CD4-positive, CD25-positive, alpha-beta regulatory T cell (primary cell): ENCODE data around the gene WDR38. TPM values are rescaled to one million over a fixed set of nuclear protein-coding genes. Genes with fewer than 3 reads are reported as not detected.

ENCODE experiments used
- ATAC-seq, 2 donors: fragments of 150-1000 bp; cut with Tn5 transposase; one replicate each; pipeline ENCODE4 v1.10.0; 2021; ENCODE audit warnings: low read depth in 2 of 2, moderate number of reproducible peaks in 2 of 2, moderate library complexity in 1 of 2
- DNase-seq, 3 donors: peaks; one replicate each; pipeline versions ENCODE4 v3.0.0 to v3.0.0-alpha.2; 2012 to 2022; ENCODE audit warnings: mixed read lengths in 1 of 3
- H3K27ac ChIP-seq: one replicate; pipeline ENCODE4 v1.7.0; 2013; ENCODE audit warnings: mild to moderate bottlenecking, low read length; ENCODE audit not compliant: insufficient read depth, poor library complexity, severe bottlenecking
- H3K27me3 ChIP-seq: one replicate; pipeline ENCODE4 v1.7.0; 2013; ENCODE audit warnings: low read length; ENCODE audit not compliant: control insufficient read depth, insufficient read depth
- H3K36me3 ChIP-seq: one replicate; pipeline ENCODE4 v1.7.0; 2013; ENCODE audit warnings: mild to moderate bottlenecking, low read length, moderate library complexity; ENCODE audit not compliant: control insufficient read depth, insufficient read depth
- H3K4me1 ChIP-seq: 2 replicates; pipeline ENCODE4 v1.7.0; 2013; ENCODE audit warnings: mild to moderate bottlenecking, low read length; ENCODE audit not compliant: insufficient read depth, control insufficient read depth, poor library complexity, severe bottlenecking
- H3K4me3 ChIP-seq: one replicate; pipeline ENCODE4 v1.7.0; 2013; ENCODE audit warnings: low read depth, mild to moderate bottlenecking, low read length, moderate library complexity
- H3K9me3 ChIP-seq, 2 experiments: 1 replicate in 1 of 2; 2 replicates in 1 of 2; pipeline ENCODE4 v1.7.0; 2013; ENCODE audit warnings: low read length in 2 of 2, mild to moderate bottlenecking in 1 of 2, moderate library complexity in 1 of 2; ENCODE audit not compliant: control insufficient read depth in 2 of 2
- H3K27ac Mint-ChIP-seq, 3 donors: one replicate each; pipeline ENCODE4 v1.8.0; 2020 to 2022; ENCODE audit warnings: mild to moderate bottlenecking in 3 of 3, mixed read lengths in 3 of 3, moderate library complexity in 2 of 3
- H3K27me3 Mint-ChIP-seq: one replicate; pipeline ENCODE4 v1.8.0; 2022; ENCODE audit warnings: mild to moderate bottlenecking, mixed read lengths
- H3K36me3 Mint-ChIP-seq: one replicate; pipeline ENCODE4 v1.8.0; 2020; ENCODE audit warnings: mixed read lengths
- H3K4me1 Mint-ChIP-seq, 4 donors: one replicate each; pipeline ENCODE4 v1.8.0; 2020 to 2022; ENCODE audit warnings: mixed read lengths in 4 of 4, mild to moderate bottlenecking in 1 of 4
- H3K4me3 Mint-ChIP-seq, 4 donors: one replicate each; pipeline ENCODE4 v1.8.0; 2020 to 2022; ENCODE audit warnings: mild to moderate bottlenecking in 4 of 4, mixed read lengths in 4 of 4, moderate library complexity in 3 of 4
- H3K9me3 Mint-ChIP-seq, 7 donors: one replicate each; pipeline ENCODE4 v1.8.0; 2020 to 2022; ENCODE audit warnings: mixed read lengths in 7 of 7, mild to moderate bottlenecking in 3 of 7, moderate library complexity in 2 of 7
- polyA plus RNA-seq, 4 donors: library from polyadenylated mRNA; unstranded; fragments of 300-500 nt; fragmentation: Illumina TruSeq; gene quantifications; one replicate each; pipeline ENCODE4 v1.2.3, GENCODE V29; 2021
- total RNA-seq: library from RNA; stranded (reverse); gene quantifications from one replicate; pipeline ENCODE4 v1.2.3, GENCODE V29; 2022

Gene WDR38
- total and polyA plus RNA-seq, 5 donors from 2014 or later = not detected

GRCh38 chr9:124812441-124812876 is 40.8 kb upstream of the WDR38 start:
- Mint-ChIP-seq H3K9me3 (no peaks in the 10 kb centered on the region), H3K4me3 (no peak overlapping the region), H3K4me1 (no peaks in the 10 kb centered on the region), H3K27me3 (peaks cover 4% of the 10 kb centered on the region), H3K27ac (no peak overlapping the region), H3K36me3 (no peaks in the 10 kb centered on the region)
- Histone ChIP-seq H3K27ac (no peak overlapping the region), H3K9me3 (no peaks in the 10 kb centered on the region), H3K36me3 (no peaks in the 10 kb centered on the region), H3K4me1 (no peaks in the 10 kb centered on the region), H3K27me3 (no peaks in the 10 kb centered on the region), H3K4me3 (no peak overlapping the region)
- no peak for DNase-seq
- ATAC-seq = no peak

GRCh38 chr9:124813041-124813440 is 40.2 kb upstream of the WDR38 start:
- Histone ChIP-seq H3K27me3 (no peaks in the 10 kb centered on the region), H3K4me1 (no peaks in the 10 kb centered on the region), H3K9me3 (no peaks in the 10 kb centered on the region), H3K4me3 (no peak overlapping the region), H3K27ac (no peak overlapping the region), H3K36me3 (no peaks in the 10 kb centered on the region)
- Mint-ChIP-seq H3K36me3 (no peaks in the 10 kb centered on the region), H3K4me1 (peaks cover 0 to 1% (median under 1%) of the 10 kb centered on the region in 4 donors), H3K27me3 (peaks cover 4% of the 10 kb centered on the region), H3K27ac (no peak overlapping the region), H3K9me3 (no peaks in the 10 kb centered on the region), H3K4me3 (no peak overlapping the region)
- DNase-seq = no peak
- no peak for ATAC-seq

- ATAC-seq (no peak), DNase-seq (no peak)
- no peaks in the 10 kb centered on the region for H3K36me3 ChIP-seq
- no peak overlapping the region for H3K4me3 ChIP-seq
- peaks cover 0 to 7% (median 2%) of the 10 kb centered on the region in 4 donors for H3K4me1 Mint-ChIP-seq
- peaks cover 4% of the 10 kb centered on the region for H3K27me3 Mint-ChIP-seq
- no peaks in the 10 kb centered on the region for H3K9me3 Mint-ChIP-seq
- H3K4me1 ChIP-seq = no peaks in the 10 kb centered on the region
- H3K27me3 ChIP-seq = no peaks in the 10 kb centered on the region
- no peak overlapping the region for H3K27ac Mint-ChIP-seq
- H3K36me3 Mint-ChIP-seq = no peaks in the 10 kb centered on the region
- H3K27ac ChIP-seq = no peak overlapping the region
- H3K4me3 Mint-ChIP-seq = no peak overlapping the region
- H3K9me3 ChIP-seq = no peaks in the 10 kb centered on the region
Measured at GRCh38 chr9:124813501-124814163, 39.6 kb upstream of the WDR38 start.

GRCh38 chr9:124814164-124814535 is 39.1 kb upstream of the WDR38 start:
- no peak for DNase-seq
- Mint-ChIP-seq H3K36me3 (no peaks in the 10 kb centered on the region), H3K4me1 (peaks cover 0 to 8% (median 2%) of the 10 kb centered on the region in 4 donors), H3K27ac (no peak overlapping the region), H3K27me3 (peaks cover 4% of the 10 kb centered on the region), H3K4me3 (no peak overlapping the region), H3K9me3 (no peaks in the 10 kb centered on the region)
- Histone ChIP-seq H3K9me3 (no peaks in the 10 kb centered on the region), H3K4me3 (no peak overlapping the region), H3K4me1 (no peaks in the 10 kb centered on the region), H3K27ac (no peak overlapping the region), H3K36me3 (no peaks in the 10 kb centered on the region), H3K27me3 (no peaks in the 10 kb centered on the region)
- no peak for ATAC-seq

GRCh38 chr9:124815601-124816000 is 37.7 kb upstream of the WDR38 start:
- H3K27ac ChIP-seq = no peak overlapping the region
- no peaks in the 10 kb centered on the region for H3K4me1 ChIP-seq

GRCh38 chr9:124818431-124819281 is 34.6 kb upstream of the WDR38 start:
- DNase-seq (peak in 1 of 3 donors; percentile 80), ATAC-seq (peak in 1 of 2 donors; percentile 47)
- Histone ChIP-seq H3K36me3 (no peaks in the 10 kb centered on the region), H3K4me3 (no peak overlapping the region), H3K27ac (no peak overlapping the region), H3K4me1 (no peaks in the 10 kb centered on the region), H3K9me3 (no peaks in the 10 kb centered on the region), H3K27me3 (no peaks in the 10 kb centered on the region)
- Mint-ChIP-seq H3K36me3 (no peaks in the 10 kb centered on the region), H3K4me1 (peaks cover 0 to 8% (median 2%) of the 10 kb centered on the region in 4 donors), H3K4me3 (no peak overlapping the region), H3K9me3 (no peaks in the 10 kb centered on the region), H3K27ac (peak overlapping the region in 1 of 3 donors; percentile 21), H3K27me3 (peaks cover 14% of the 10 kb centered on the region)

More at GRCh38 chr9:124815601-124816000, 37.7 kb upstream of the WDR38 start:
- Mint-ChIP-seq H3K9me3 (no peaks in the 10 kb centered on the region), H3K4me3 (no peak overlapping the region), H3K4me1 (peaks cover 0 to 8% (median 2%) of the 10 kb centered on the region in 4 donors), H3K27ac (no peak overlapping the region), H3K36me3 (no peaks in the 10 kb centered on the region), H3K27me3 (peaks cover 4% of the 10 kb centered on the region)
- no peaks in the 10 kb centered on the region for H3K9me3 ChIP-seq
- ATAC-seq = no peak
- DNase-seq = no peak
- no peaks in the 10 kb centered on the region for H3K36me3 ChIP-seq
- no peaks in the 10 kb centered on the region for H3K27me3 ChIP-seq
- no peak overlapping the region for H3K4me3 ChIP-seq

GRCh38 chr9:124820698-124821623 is 32.3 kb upstream of the WDR38 start:
- Histone ChIP-seq H3K9me3 (no peaks in the 10 kb centered on the region), H3K27ac (no peak overlapping the region), H3K4me1 (no peaks in the 10 kb centered on the region), H3K27me3 (no peaks in the 10 kb centered on the region), H3K4me3 (no peak overlapping the region), H3K36me3 (no peaks in the 10 kb centered on the region)
- Mint-ChIP-seq H3K27me3 (peaks cover 26% of the 10 kb centered on the region), H3K4me1 (peaks cover 0 to 8% (median 2%) of the 10 kb centered on the region in 4 donors), H3K36me3 (no peaks in the 10 kb centered on the region), H3K9me3 (no peaks in the 10 kb centered on the region), H3K4me3 (no peak overlapping the region), H3K27ac (no peak overlapping the region)
- DNase-seq (no peak), ATAC-seq (no peak)
